Loucy (cell line): ENCODE data around the gene NDUFB10.
"Not testable (repeated sequence)": the region's sequence is repeated elsewhere in the genome, so short reads cannot be mapped to it uniquely, and the experiment has no call there.

Source experiments
- EZH2phosphoT487 ChIP-seq: fragments of 200-600 bp; IDR thresholded peaks from 2 replicates; pipeline ENCODE4 v1.6.1; 2018; ENCODE audit warnings: antibody characterized with exemption, mild to moderate bottlenecking, moderate library complexity, borderline replicate concordance
- TF ChIP-seq, protein P1 (sequence below): fragments of 200-600 bp; sonication (generic); conservative IDR thresholded peaks from 2 replicates; pipeline ENCODE4 v1.5.1; 2014; ENCODE audit warnings: mild to moderate bottlenecking, antibody characterized with exemption, low read length

- TF ChIP-seq, protein P1, sequence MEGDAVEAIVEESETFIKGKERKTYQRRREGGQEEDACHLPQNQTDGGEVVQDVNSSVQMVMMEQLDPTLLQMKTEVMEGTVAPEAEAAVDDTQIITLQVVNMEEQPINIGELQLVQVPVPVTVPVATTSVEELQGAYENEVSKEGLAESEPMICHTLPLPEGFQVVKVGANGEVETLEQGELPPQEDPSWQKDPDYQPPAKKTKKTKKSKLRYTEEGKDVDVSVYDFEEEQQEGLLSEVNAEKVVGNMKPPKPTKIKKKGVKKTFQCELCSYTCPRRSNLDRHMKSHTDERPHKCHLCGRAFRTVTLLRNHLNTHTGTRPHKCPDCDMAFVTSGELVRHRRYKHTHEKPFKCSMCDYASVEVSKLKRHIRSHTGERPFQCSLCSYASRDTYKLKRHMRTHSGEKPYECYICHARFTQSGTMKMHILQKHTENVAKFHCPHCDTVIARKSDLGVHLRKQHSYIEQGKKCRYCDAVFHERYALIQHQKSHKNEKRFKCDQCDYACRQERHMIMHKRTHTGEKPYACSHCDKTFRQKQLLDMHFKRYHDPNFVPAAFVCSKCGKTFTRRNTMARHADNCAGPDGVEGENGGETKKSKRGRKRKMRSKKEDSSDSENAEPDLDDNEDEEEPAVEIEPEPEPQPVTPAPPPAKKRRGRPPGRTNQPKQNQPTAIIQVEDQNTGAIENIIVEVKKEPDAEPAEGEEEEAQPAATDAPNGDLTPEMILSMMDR, result not testable (repeated sequence)
- not testable (repeated sequence) for TF ChIP-seq EZH2phosphoT487
Observed at GRCh38 chr16:1920122-1920521, 39.2 kb upstream of the NDUFB10 start.
